A549 (cell line): ENCODE results near the gene TLCD5. TPM values are rescaled to one million over a fixed set of nuclear protein-coding genes. Genes with fewer than 3 reads are reported as not detected.

Experiments used
- ATAC-seq, 2 experiments: fragments of 200-7000 bp in 1 of 2; fragments of >200 bp in 1 of 2; cut with Nextera tagmentation in 1 of 2; cut with Tn5 transposase in 1 of 2; 3 replicates each; pipeline versions ENCODE4 v1.8.0 to v1.9.1; 2018 to 2020; ENCODE audit warnings: mild to moderate bottlenecking in 1 of 2, moderate library complexity in 1 of 2
- CTCF ChIA-PET: fragments of 300-600 bp; sonication (Branson Sonifier 250); formaldehyde crosslinking; extraction: SDS; loops from one replicate; lab custom pipeline; 2021; ENCODE audit warnings: antibody characterized with exemption, inconsistent platforms; lab: Yijun Ruan, JAX
- POLR2A ChIA-PET: fragments of 350-600 bp; formaldehyde crosslinking; extraction: SDS; loops from one replicate; lab custom pipeline; 2021; ENCODE audit warnings: antibody characterized with exemption, inconsistent platforms; lab: Yijun Ruan, JAX
- DNase-seq, 2 experiments: peaks; one replicate each; pipeline versions ENCODE4 v3.0.0 to v3.0.0-alpha.2; 2011 to 2016; ENCODE audit warnings: low read depth in 1 of 2, low spot score in 1 of 2
- FAIRE-seq: peaks from 2 replicates; lab custom pipeline; 2011; peaks lifted over from hg19 to GRCh38; lab: Jason Lieb, UNC
- H3K27ac ChIP-seq, 2 experiments: fragments of >200 bp; sonication (Bioruptor Twin); formaldehyde crosslinking; 3 replicates each; pipeline ENCODE4 v1.5.1; 2016 to 2017
- H3K4me1 ChIP-seq: fragments of >200 bp; sonication (Bioruptor Twin); formaldehyde crosslinking; 3 replicates; pipeline ENCODE4 v1.6.1; 2016
- H3K4me2 ChIP-seq: fragments of >200 bp; sonication (Bioruptor Twin); formaldehyde crosslinking; 3 replicates; pipeline ENCODE4 v1.6.1; 2016
- H3K4me3 ChIP-seq: fragments of >200 bp; sonication (Bioruptor Twin); formaldehyde crosslinking; 3 replicates; pipeline ENCODE4 v1.5.1; 2016
- H3K9me3 ChIP-seq: fragments of >200 bp; sonication (Bioruptor Twin); formaldehyde crosslinking; 3 replicates; pipeline ENCODE4 v1.6.1; 2016
- BCL3 ChIP-seq: fragments of >200 bp; sonication (Bioruptor Twin); formaldehyde crosslinking; IDR thresholded peaks from 3 replicates; pipeline ENCODE4 v1.6.1; 2016
- CHD2 ChIP-seq: fragments of 150-350 bp; IDR thresholded peaks from 2 replicates; pipeline ENCODE4 v1.6.1; 2014; ENCODE audit warnings: low read length; ENCODE audit not compliant: partially characterized antibody
- CHD4 ChIP-seq: fragments of 200-600 bp; sonication (generic); IDR thresholded peaks from 2 replicates; pipeline ENCODE4 v1.6.1; 2016; ENCODE audit warnings: antibody characterized with exemption, mild to moderate bottlenecking, borderline replicate concordance
- E2F6 ChIP-seq: IDR thresholded peaks from 2 replicates; pipeline ENCODE4 v1.6.1; 2012; ENCODE audit warnings: low read depth, borderline replicate concordance
- ESRRA ChIP-seq: fragments of 150-350 bp; IDR thresholded peaks from 2 replicates; pipeline ENCODE4 v1.6.1; 2014; ENCODE audit warnings: mild to moderate bottlenecking, low read length, borderline replicate concordance
- FOSB ChIP-seq: fragments of 250-450 bp; sonication (Bioruptor Pico); IDR thresholded peaks from 2 replicates; pipeline ENCODE4 v1.5.0; 2020; ENCODE audit warnings: mild to moderate bottlenecking, moderate library complexity
- HDAC2 ChIP-seq: fragments of 200-600 bp; sonication (generic); IDR thresholded peaks from 2 replicates; pipeline ENCODE4 v1.6.1; 2016
- HOXB5 ChIP-seq: fragments of 250-450 bp; sonication (Bioruptor Pico); IDR thresholded peaks from 2 replicates; pipeline ENCODE4 v1.5.0; 2020; ENCODE audit warnings: mild to moderate bottlenecking, moderate library complexity
- JUN ChIP-seq, 2 experiments: fragments of >200 bp; sonication (Bioruptor Twin); formaldehyde crosslinking; IDR thresholded peaks; 2 replicates in 1 of 2; 3 replicates in 1 of 2; pipeline ENCODE4 v1.6.1; 2016 to 2017
- JUNB ChIP-seq: fragments of >200 bp; sonication (Bioruptor Twin); formaldehyde crosslinking; IDR thresholded peaks from 2 replicates; pipeline ENCODE4 v1.6.1; 2016
- MAFK ChIP-seq: fragments of 450-650 bp; IDR thresholded peaks from 2 replicates; pipeline ENCODE4 v1.6.1; 2014; ENCODE audit not compliant: partially characterized antibody
- NFE2L2 ChIP-seq: fragments of 150-350 bp; conservative IDR thresholded peaks from 2 replicates; pipeline ENCODE4 v1.6.1; 2014; ENCODE audit warnings: low read length
- NR3C1 ChIP-seq: fragments of >200 bp; sonication (Bioruptor Twin); formaldehyde crosslinking; IDR thresholded peaks from 3 replicates; pipeline ENCODE4 v1.6.1; 2017
- PBX3 ChIP-seq: IDR thresholded peaks from 2 replicates; pipeline ENCODE4 v1.6.1; 2012
- POLR2A ChIP-seq: IDR thresholded peaks from 2 replicates; pipeline ENCODE4 v1.6.1; 2012; ENCODE audit warnings: mild to moderate bottlenecking, low read length
- REST ChIP-seq: fragments of 200-600 bp; sonication (generic); IDR thresholded peaks from 2 replicates; pipeline ENCODE4 v1.6.1; 2016; ENCODE audit warnings: antibody characterized with exemption, mild to moderate bottlenecking, moderate library complexity
- TFCP2L1 ChIP-seq: fragments of 250-450 bp; sonication (Bioruptor Pico); IDR thresholded peaks from 2 replicates; pipeline ENCODE4 v1.5.0; 2021; ENCODE audit warnings: mild to moderate bottlenecking
- USF2 ChIP-seq: fragments of 450-650 bp; IDR thresholded peaks from 2 replicates; pipeline ENCODE4 v1.6.1; 2014; ENCODE audit warnings: antibody characterized with exemption
- ZSCAN20 ChIP-seq: fragments of 250-450 bp; sonication (Bioruptor Pico); IDR thresholded peaks from 2 replicates; pipeline ENCODE4 v1.8.0; 2022; ENCODE audit warnings: mild to moderate bottlenecking, moderate library complexity
- WGBS: methylation state at CpG from one replicate; pipeline ENCODE4 v1.1.6; 2017; ENCODE audit errors: missing lambda C conversion rate; 5-methylcytosine and 5-hydroxymethylcytosine counted together
- polyA plus RNA-seq, 4 experiments: library from polyadenylated mRNA; depleted of rRNA in 3 of 4; stranded (reverse); fragments of >200 nt; fragmentation: RNase III in 1 of 4; extraction: RNeasy Plus Mini Kit Qiagen cat#74134 plus additional on column Dnase treatment in 1 of 4; gene quantifications; 2 replicates in 3 of 4; 3 replicates in 1 of 4; pipeline ENCODE4 v1.2.3, GENCODE V29; 2011 to 2017

The TLCD5 gene
- polyA plus RNA-seq, 2 of the 4 experiments (the other 2 are of a cell fraction): 5.8 to 12.9 TPM

- no peak for TF ChIP-seq PBX3
- TF ChIP-seq CHD2: no peak
- TF ChIP-seq BCL3: no peak
- TF ChIP-seq JUNB: no peak
- TF ChIP-seq HDAC2: no peak
- no peak for TF ChIP-seq CHD4
These were observed 7.2 kb upstream of the TLCD5 start (continued) for GRCh38 chr11:120317689-120318480.

GRCh38 chr11:120318906-120319305 is 6.2 kb upstream of the TLCD5 start:
- CTCF ChIA-PET: interaction anchor here (0.6 to 1.3 kb wide), 4 partner anchors 12 to 147 kb away, joined by 3 read pairs; no protein-coding TSS in a partner anchor
- H3K27ac ChIP-seq: no peak overlapping the region
- H3K4me1 ChIP-seq: no peaks in the 10 kb centered on the region
- TF ChIP-seq ZSCAN20 (CRISPR knock-in tag): no peak
- TF ChIP-seq USF2: no peak
- TF ChIP-seq HOXB5 (CRISPR knock-in tag): no peak
- no peak for TF ChIP-seq TFCP2L1
- TF ChIP-seq REST: no peak
- TF ChIP-seq ESRRA: no peak
- TF ChIP-seq CHD2: no peak
- no peak for TF ChIP-seq NR3C1
- no peak for TF ChIP-seq NFE2L2
- no peak for TF ChIP-seq JUNB
- no peak for TF ChIP-seq POLR2A
- no peak for TF ChIP-seq CHD4
- no peak for TF ChIP-seq JUN (IDR thresholded peaks at IDR 0.05)
- TF ChIP-seq E2F6: no peak
- TF ChIP-seq MAFK: no peak
- no peak for TF ChIP-seq FOSB (CRISPR knock-in tag)
- TF ChIP-seq BCL3: no peak
- no peak overlapping the region for H3K4me3 ChIP-seq
- 44% methylated on average over 4 of the region's 4 CpGs for WGBS
- FAIRE-seq (no peak), DNase-seq (no peak), ATAC-seq (no peak)
- POLR2A ChIA-PET: no interaction called here
- H3K9me3 ChIP-seq: no peaks in the 10 kb centered on the region
- no peak overlapping the region for H3K4me2 ChIP-seq
